NCI-H2171 treated with DMSO at 0.1 percent for 48 hours (cell line): Measurements from ENCODE around the gene MUCL3.
"Not testable (repeated sequence)": the region's sequence is repeated elsewhere in the genome, so short reads cannot be mapped to it uniquely, and the experiment has no call there.

Experiments
- DNase-seq: peaks from one replicate; lab custom pipeline; 2025; lab: John Stamatoyannopoulos, UW

The MUCL3 gene

DNA sequence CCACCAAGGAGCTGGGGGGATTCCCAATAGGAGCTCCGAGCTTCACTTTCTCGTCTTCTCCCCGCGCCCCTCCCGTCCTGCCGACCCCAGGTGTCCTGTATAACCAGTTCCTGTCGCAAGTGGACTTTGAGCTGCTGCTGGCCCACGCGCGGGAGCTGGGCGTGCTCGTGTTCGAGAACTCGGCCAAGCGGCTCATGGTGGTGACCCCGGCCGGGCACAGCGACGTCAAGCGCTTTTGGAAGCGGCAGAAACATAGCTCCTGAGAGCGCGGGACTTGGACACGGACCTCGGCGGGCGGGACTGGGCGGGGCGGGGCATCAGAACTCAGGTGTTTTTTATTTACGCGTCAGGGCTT, 27.1 kb upstream of the MUCL3 start:
- no peak for DNase-seq

- peak; percentile 86 for DNase-seq
Observed at GRCh38 chr6:30914076-30914853, 26.5 kb upstream of the MUCL3 start, which contains the start of gene VARS2. Gene VARS2, plus strand, starts transcription at chr6:30914238. Its CDS starts 599 bp downstream, at chr6:30914837.

DNA sequence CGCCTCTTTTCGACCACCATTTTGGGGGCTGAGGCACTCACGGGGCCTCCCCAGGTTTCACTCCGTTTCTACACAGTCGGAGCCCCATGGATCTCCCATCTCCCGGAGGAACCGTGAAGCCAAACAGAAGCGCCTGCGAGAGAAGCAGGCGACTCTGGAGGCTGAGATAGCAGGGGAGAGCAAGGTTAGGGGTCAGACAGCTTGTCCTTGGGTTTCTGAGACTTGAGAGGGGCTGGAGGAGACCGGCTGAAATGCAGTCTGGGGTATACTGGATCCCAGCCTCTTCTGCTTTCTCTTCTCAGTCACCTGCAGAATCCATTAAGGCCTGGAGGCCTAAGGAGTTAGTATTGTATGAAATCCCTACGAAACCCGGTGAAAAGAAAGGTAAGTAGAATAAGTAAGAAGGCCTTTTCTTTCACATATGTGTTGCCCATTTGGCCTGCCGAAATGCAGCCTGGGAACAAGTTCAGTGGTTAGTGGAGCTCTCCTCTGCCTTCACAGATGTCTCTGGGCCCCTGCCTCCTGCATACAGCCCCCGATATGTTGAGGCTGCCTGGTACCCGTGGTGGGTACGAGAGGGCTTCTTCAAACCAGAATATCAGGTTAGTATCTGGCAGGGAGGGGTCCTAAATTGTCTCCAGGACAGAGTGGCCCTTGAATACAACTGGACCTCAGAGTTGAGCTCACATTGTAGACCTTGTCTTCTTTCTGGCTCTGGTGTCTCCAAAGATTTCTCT, 25.8 kb upstream of the MUCL3 start:
- DNase-seq = no peak

GRCh38 chr6:30915591-30915946, 25.2 kb upstream of the MUCL3 start:
- peak; percentile 50 for DNase-seq

- no peak for DNase-seq
Observed at GRCh38 chr6:30917041-30917440, 23.7 kb upstream of the MUCL3 start.

- DNase-seq = no peak
Observed at GRCh38 chr6:30917487-30917886, 23.3 kb upstream of the MUCL3 start.

GRCh38 chr6:30918670-30919069, 22.1 kb upstream of the MUCL3 start:
- DNase-seq = no peak

DNA sequence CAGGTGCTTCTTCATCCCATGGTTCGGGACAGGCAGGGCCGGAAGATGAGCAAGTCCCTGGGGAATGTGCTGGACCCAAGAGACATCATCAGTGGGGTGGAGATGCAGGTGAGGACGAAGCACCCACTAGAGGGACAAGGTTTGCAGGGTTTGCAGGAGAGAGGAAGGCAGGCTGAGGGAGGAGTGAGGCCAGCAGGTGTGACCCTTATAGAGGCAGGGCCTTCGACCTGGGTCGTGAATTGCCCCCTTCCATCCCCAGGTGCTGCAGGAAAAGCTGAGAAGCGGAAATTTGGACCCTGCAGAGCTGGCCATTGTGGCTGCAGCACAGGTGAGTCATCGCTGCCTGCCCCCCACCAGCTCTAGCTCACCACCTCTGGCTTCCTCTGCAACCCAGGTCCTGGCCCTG, 18.3 kb upstream of the MUCL3 start:
- no peak for DNase-seq

DNA sequence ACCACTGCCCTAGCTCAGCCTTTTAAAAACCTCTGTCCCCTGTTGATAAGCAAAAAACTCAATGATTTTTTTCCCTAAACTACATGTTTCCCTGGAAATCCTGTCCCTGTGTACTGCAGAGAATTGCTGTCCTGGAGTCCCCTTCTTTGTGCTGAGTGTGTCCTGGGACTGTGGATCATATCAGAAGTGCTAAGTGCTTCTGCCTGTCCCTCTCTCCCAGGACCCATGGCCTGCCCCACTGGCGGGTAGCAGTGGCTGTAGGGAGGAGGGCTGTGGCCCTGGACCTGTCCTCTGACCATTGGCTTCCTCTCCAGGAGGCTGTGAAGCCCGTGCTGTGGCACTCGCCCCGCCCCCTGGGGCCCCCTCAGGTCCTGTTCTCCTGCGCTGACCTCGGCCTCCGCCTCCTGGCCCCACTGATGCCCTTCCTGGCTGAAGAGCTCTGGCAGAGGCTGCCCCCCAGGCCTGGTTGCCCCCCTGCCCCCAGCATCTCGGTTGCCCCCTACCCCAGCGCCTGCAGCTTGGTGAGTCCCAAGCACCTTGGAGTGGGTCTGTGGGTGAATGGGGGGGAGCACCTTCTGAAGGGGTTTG, 16.6 kb upstream of the MUCL3 start:
- not testable (repeated sequence) for DNase-seq

GRCh38 chr6:30926644-30927043, 14.1 kb upstream of the MUCL3 start:
- DNase-seq = no peak

DNA sequence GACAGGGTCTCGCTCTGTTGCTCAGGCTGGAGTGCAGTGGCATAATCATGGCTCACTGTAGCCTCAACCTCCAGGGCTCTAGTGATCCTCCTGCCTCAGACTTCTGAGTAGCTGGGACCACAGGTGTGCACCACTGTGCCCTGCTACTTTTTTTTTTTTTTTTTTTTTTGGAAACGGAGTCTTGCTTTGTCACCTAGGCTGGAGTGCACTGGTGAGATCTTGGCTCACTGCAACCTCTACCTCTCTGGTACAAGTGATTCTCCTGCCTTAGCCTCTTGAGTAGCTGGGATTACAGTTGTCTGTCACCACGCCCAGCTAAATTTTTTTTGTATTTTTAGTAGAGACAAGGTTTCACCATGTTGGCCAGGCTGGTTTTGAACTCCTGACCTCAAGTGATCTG, 13.7 kb upstream of the MUCL3 start:
- not testable (repeated sequence) for DNase-seq

DNA sequence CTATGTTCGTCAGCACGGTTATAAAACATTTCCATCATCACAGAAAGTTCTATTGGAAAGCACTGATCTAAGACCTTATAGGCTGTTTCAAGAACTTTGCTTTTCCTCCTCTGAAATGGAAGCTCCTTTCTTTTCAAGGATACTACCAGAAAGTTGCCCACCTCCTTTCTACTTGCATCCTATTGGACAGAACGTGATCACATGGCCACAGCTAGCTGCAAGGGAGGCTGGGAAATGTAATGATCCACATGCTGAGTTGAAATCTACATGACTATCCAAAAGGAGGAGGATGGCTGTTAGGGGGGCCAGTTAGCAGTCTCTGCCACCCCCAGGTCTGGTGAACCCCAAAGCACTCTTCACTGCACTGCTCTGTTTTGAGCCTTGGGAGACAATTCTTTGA, 12.1 kb upstream of the MUCL3 start:
- DNase-seq = no peak

- no peak for DNase-seq
Observed at GRCh38 chr6:30930506-30930905, 10.3 kb upstream of the MUCL3 start.

DNA sequence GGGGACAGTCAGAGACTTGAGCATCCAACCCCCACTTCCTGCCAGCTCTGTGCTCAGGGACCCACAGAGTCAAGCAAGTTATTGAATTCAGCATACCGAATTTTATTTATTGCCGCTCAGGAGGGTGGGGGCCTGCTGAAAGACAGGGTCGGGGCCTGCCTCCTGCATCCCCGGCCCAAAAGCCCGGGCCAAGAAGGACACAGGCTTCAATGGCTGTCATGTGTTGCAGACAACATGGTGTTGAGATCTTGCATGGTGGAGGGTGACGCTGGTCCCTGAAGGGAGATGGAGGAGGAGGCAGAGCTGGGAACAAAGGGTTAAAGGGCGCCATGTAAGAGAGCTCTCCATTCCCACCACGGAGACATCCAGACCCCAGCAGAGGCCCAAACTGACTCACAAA, 9.5 kb upstream of the MUCL3 start:
- DNase-seq = no peak

- DNase-seq = no peak
Observed at GRCh38 chr6:30931969-30932645, 8.7 kb upstream of the MUCL3 start, which contains the start of gene SFTA2. Gene SFTA2, minus strand, starts transcription at chr6:30932170. Its CDS starts 74 bp downstream, at chr6:30932096.

DNA sequence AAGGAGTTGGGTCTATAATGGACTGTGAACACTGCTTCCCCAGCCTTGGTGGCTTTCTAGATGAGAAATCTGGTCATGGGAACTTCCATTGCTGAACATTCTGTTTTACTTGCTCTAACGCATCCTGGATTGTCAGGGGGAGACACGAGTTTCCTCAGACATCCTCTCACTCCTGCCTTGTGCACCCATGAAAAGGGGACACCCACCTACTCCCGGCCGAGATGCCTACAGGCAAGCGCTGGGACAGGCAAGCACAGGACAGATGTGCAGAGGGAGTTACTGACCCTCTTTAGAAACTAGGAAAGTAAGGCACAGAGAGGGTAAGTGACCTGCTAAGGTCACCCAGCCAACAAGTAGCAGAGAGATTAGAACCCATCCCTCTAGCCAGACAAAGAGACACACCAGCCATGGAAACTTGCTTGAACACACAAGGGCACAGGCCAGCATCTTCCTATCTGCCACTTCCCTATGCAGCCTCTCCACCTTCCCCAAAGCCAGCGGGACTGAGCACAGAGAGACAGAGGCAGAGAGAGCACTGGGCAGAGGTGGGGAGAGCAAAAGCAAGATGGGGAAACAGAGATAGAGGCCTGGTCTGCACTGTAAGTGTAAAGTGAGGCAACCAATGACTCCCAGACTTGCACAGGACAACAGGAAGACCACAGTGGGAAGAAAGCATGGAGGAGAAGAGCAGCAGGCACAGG, 8.0 kb upstream of the MUCL3 start:
- no peak for DNase-seq

DNA sequence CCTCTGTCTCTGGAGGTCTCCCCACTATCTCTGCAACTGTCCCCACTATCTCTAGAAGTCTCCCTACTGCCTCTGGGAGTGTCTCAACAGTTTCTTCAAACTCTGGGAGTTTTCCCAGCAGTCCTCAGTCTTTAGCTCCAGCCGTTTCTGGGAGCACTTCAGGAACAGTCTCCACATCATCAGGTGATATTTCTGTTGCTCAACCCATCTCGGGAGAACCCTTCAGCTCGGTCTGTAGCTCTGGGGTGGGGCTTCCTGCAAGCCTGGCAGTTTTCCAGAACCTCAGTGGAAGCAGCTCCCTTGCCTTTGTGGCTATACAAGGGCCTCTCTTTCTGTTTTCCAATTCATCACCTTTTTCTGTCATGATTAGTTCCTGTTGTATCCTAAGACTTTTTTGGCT, 5.8 kb upstream of the MUCL3 start:
- DNase-seq = no peak

DNA sequence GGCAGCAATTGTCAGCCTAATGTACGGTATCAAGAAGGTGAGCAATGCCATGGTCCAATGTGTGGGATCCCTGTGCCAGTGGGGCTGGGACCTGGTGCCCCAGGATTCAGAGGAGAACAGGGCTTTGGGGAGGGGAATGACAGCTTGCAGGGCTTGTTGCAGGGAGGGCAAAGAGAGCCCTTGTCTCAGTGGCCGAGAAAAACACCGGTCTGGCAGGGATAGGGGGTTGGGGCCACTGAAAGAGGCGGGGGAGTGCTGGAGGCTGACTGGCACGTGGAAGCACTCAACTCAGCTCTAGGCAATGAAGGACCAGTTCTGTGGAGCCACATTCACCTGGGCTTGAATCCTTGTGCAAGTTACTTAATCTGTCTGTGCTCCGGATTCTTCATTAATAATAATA, 3.5 kb upstream of the MUCL3 start:
- no peak for DNase-seq

DNA sequence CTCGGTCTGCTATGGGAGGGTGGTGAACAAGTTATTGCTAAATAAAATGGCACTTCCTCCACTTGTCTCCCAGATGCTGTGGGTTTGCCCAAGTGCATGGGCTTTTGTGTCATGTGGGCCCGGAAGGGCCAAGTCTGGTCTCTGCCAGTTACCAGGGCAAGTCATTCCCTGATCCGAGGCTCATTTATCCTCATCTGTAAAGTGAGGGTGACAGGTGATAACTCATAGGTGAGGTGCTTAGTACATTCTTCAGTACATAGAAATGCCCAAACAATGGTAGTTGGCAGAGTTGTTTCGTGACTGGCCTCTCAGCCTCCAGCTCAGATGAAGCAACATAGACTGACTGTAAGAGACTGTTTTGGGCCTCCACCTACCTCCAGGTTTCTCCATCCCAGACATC, 2.0 kb upstream of the MUCL3 start:
- no peak for DNase-seq

DNA sequence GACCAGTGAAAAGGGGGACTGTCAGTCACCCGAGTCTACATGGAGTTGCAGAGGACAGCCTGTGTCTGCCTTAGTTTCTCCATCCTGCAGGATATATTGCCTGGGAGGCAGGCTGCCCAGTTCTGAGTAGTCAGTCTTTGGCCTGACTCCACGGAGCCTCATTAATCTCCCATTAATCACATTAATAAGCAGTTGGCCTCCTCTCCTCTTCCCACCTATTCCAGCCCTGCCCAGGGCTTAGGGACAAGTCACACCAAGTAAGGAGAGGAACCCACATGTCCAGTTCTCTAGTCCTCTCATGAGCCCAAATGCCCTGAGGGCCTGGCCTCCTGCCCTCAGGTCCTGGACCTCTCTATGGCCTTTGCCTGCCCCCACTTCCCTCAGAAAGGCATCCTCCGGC, 1.3 kb upstream of the MUCL3 start:
- no peak for DNase-seq

DNA sequence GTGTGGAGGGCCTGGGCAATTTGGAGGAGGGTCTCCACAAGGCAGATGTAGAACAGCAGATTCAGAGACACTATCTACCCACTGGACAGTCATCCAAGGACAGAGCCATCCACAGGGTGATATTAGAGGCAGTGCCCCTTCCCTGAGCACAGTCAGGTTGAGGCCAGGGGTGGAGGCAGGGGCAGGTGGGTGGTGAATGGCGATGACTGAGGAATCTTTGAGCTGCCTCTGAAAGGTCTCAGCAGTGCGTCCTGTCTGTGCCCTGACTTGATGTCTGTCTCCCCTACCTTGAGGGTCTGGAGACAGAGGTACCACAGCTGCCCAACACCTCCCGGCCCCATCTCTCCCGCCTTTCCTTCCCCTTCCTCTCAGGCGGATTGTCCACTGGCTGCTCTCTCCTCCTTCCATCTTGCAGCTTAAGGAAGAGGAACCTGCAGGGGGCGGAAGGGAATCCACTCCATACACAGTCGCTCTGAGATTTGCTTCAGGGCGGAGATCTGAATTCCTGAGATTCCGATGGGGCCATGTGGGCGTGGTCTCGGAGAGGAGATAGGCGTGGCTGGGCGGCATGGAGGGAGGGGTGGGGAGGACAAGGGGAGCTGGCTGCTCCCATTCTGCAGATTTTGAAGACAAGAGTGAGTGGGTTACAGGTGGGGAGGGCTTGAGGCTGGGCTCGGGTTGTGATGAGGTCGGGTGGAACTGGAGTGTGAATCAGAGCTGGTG, 1.7 kb downstream of the MUCL3 start:
- no peak for DNase-seq
